Activated T-cell treated with anti-CD3 and anti-CD28 coated beads, Interleukin-2, amount 50 U/mL, for 72 hours (primary cell): ENCODE results near the gene DPPA3. TPM values are rescaled to one million over a fixed set of nuclear protein-coding genes. Genes with fewer than 3 reads are reported as not detected.
"Not testable (repeated sequence)": the region's sequence is repeated elsewhere in the genome, so short reads cannot be mapped to it uniquely, and the experiment has no call there.

Source experiments
- ATAC-seq, 2 donors: fragments of 150-1000 bp; cut with Tn5 transposase; replicated peaks in 1 of 2; 2 replicates each; pipeline ENCODE4 v1.10.0; 2021; ENCODE audit warnings: moderate library complexity in 2 of 2, mild to moderate bottlenecking in 1 of 2
- DNase-seq, 2 donors: peaks; one replicate each; pipeline ENCODE4 v3.0.0; 2021 to 2022; ENCODE audit warnings: mixed read lengths in 1 of 2
- H3K27ac Mint-ChIP-seq: one replicate; pipeline ENCODE4 v1.8.0; 2022; ENCODE audit warnings: mild to moderate bottlenecking, moderate library complexity, mixed read lengths
- H3K27me3 Mint-ChIP-seq: one replicate; pipeline ENCODE4 v1.8.0; 2022; ENCODE audit warnings: low read depth, mixed read lengths
- H3K36me3 Mint-ChIP-seq, 2 donors: one replicate each; pipeline ENCODE4 v1.8.0; 2022; ENCODE audit warnings: mixed read lengths in 2 of 2, mild to moderate bottlenecking in 1 of 2; ENCODE audit not compliant: insufficient read depth in 2 of 2
- H3K4me1 Mint-ChIP-seq: one replicate; pipeline ENCODE4 v1.8.0; 2022; ENCODE audit warnings: low read depth, mixed read lengths
- H3K4me3 Mint-ChIP-seq, 2 donors: one replicate each; pipeline ENCODE4 v1.8.0; 2022; ENCODE audit warnings: mild to moderate bottlenecking in 2 of 2, mixed read lengths in 2 of 2, moderate library complexity in 2 of 2
- H3K9me3 Mint-ChIP-seq, 2 donors: one replicate each; pipeline ENCODE4 v1.8.0; 2022; ENCODE audit warnings: mixed read lengths in 2 of 2
- total RNA-seq, 2 donors: library from RNA; stranded (reverse); gene quantifications; one replicate each; pipeline ENCODE4 v1.2.3, GENCODE V29; 2022

DPPA3 gene
- total RNA-seq, 2 donors from 2014 or later: not detected

DNA sequence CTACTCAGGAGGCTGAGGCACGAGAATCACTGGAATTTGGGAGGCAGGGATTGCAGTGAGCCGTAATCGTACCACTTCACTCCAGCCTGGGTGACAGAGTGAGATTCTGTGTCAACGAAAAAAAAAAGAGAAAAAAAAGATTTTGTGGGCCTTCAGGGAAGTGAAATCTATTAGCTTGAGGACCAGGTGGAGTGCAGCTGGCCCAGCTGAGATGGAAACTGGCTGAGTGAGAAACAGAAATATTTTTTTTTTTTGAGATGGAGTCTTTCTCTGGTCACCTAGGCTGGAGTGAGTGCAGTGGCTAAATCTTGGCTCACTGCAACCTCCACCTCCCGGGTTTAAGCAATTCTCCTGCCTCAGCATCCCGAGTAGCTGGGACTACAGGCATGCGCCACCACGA is 38.2 kb downstream of the DPPA3 start:
- H3K27me3 Mint-ChIP-seq: no peaks in the 10 kb centered on the region
- DNase-seq: no peak
- ATAC-seq: no peak
- H3K9me3 Mint-ChIP-seq: no peaks in the 10 kb centered on the region
- no peaks in the 10 kb centered on the region for H3K36me3 Mint-ChIP-seq
- H3K4me1 Mint-ChIP-seq: no peaks in the 10 kb centered on the region
- H3K27ac Mint-ChIP-seq: no peak overlapping the region
- H3K4me3 Mint-ChIP-seq: no peak overlapping the region

DNA sequence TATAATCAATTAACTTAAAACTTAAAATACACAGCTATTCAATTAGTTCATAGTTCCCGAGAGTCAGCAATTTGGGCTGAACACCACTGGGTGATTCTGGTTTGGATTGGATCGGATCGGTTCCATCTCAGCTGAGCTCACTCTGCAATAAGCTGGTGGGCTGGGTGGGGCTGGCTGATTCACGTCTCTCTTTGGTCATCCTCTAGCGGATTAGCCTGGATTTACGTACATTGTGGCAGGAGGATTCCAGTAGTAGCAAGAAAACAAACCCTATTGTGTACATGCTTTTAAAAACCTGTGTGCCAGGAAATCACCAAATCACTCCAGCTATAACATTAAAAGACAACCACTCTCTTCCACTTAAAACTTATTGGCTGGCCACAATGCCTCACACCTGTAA is 39.1 kb downstream of the DPPA3 start:
- H3K4me3 Mint-ChIP-seq: no peak overlapping the region
- DNase-seq (no peak), ATAC-seq (no peak)
- no peaks in the 10 kb centered on the region for H3K9me3 Mint-ChIP-seq
- no peaks in the 10 kb centered on the region for H3K4me1 Mint-ChIP-seq
- no peaks in the 10 kb centered on the region for H3K36me3 Mint-ChIP-seq
- H3K27me3 Mint-ChIP-seq: no peaks in the 10 kb centered on the region
- no peak overlapping the region for H3K27ac Mint-ChIP-seq

DNA sequence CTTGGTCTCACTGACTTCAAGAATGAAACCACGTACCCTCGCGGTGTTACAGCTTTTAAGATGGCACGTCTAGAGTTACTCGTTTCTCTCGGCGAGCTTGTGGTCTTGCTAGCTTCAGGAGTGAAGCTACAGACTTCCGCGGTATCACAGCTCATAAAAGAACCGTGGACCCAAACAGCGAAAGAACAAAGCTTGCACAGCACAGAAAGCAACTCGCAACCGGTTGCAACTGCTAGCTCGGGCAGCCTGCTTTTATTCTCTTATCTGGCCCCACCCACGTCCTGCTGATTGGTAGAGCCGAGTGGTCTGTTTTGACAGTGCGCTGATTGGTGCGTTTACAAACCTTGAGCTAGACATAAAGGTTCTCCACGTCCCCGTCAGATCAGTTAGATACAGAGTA is 40.2 kb downstream of the DPPA3 start:
- DNase-seq: no peak
- Mint-ChIP-seq H3K4me1 (no peaks in the 10 kb centered on the region), H3K27ac (no peak overlapping the region), H3K27me3 (no peaks in the 10 kb centered on the region), H3K36me3 (no peaks in the 10 kb centered on the region), H3K4me3 (no peak overlapping the region), H3K9me3 (no peaks in the 10 kb centered on the region)
- ATAC-seq: peak in 1 of 2 donors; percentile 39

DNA sequence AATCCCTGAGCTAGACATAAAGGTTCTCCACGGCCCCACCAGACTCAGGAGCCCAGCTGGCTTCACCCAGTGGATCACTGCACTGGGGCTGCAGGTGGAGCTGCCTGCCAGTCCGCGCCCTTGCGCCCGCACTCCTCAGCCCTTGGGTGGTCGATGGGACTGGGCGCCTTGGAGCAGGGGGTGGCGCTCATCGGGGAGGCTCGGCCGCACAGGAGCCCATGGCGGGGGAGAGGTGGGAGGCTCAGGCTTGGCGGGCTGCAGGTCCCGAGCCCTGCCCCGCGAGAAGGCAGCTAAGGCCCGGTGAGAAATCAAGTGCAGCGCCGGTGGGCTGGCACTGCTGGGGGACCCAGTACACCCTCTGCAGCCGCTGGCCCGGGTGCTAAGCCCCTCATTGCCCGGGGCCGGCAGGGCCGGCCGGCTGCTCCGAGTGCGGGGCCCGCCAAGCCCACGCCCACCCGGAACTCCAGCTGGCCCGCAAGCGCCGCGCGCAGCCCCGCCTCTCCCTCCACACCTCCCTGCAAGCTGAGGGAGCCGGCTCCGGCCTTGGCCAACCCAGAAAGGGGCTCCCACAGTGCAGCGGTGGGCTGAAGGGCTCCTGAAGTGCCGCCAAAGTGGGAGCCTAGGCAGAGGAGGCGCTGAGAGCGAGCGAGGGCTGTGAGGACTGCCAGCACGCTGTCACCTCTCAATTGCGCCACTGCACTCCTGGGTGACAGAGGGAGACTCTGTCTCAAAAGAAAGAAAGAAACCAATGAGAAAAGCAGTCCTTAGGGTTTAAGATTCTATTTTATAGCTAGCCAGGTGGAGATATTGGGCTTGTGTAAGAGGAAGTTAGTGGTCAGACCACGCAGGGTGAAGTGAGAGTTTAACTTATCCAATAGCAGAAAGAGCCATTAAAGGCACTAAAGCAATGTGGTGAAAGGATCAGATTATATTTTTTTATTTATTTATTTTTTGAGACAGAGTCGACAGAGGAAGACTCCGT is 41.0 kb downstream of the DPPA3 start:
- H3K4me1 Mint-ChIP-seq, ATAC-seq, H3K4me3 Mint-ChIP-seq, H3K27ac Mint-ChIP-seq, DNase-seq, H3K27me3 Mint-ChIP-seq, H3K36me3 Mint-ChIP-seq, H3K9me3 Mint-ChIP-seq: not testable (repeated sequence)

DNA sequence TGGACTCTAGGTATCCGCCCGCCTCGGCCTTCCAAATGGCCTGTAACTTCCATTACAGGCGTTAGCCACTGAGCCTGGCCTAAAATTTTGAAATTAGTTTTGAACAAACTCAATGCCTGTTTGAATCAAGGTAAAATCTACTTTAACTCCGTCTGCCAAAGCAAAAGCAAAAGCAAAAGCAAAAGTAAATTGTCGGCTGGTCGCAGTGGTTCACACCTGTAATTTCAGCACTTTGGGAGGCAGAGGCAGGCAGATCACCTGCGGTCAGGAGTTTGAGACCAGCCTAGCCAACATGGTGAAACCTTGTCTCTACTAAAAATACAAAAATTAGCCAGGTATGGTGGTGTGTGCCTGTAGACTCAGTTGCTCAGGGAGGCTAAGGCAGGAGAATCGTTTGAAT is 44.4 kb downstream of the DPPA3 start:
- H3K27ac Mint-ChIP-seq, ATAC-seq, H3K27me3 Mint-ChIP-seq, H3K4me1 Mint-ChIP-seq, H3K9me3 Mint-ChIP-seq, H3K36me3 Mint-ChIP-seq: not testable (repeated sequence)
- H3K4me3 Mint-ChIP-seq: peak overlapping the region in 1 of 2 donors; percentile 39
- peak in 1 of 2 donors; percentile 5 for DNase-seq

DNA sequence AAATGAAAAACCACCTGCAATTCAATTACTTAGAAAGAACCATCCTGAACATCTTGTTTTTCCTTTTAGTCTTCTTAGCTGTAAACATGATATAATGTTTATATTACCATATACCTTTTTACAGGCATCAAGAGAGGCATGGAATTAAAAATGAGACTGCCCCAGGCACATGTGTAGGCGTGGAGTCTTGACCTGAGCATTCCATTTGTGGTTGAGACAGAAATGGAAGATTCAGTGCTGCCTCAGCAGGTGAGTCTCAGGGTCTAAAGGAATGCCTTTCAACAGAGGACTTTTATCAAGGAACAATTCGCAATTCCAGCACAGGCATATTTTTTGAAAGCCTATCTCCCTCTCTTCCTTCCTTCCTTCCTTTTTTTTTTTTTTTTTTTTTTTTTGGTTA is 45.8 kb downstream of the DPPA3 start:
- no peaks in the 10 kb centered on the region for H3K9me3 Mint-ChIP-seq

DNA sequence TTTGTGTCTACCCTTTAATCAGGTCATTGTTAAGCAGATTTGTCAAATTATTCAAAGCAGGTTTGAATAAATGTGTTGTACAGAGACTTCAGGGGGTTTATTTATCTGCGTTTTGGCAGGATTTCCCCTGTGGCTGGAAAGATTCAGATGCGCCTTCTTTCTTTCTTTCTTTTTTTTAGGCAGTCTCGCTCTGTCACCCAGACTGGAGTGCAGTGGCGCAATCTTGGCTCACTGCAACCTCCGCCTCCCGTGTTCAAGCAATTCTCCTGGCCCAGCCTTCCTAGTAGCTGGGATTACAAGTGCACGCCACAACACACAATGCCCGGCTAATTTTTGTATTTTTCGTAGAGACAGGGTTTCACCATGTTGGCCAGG is 47.5 kb downstream of the DPPA3 start:
- H3K27ac Mint-ChIP-seq: no peak overlapping the region
- no peaks in the 10 kb centered on the region for H3K9me3 Mint-ChIP-seq
- H3K36me3 Mint-ChIP-seq: no peaks in the 10 kb centered on the region
- no peaks in the 10 kb centered on the region for H3K4me1 Mint-ChIP-seq
- ATAC-seq (no peak), DNase-seq (no peak)
- H3K27me3 Mint-ChIP-seq: no peaks in the 10 kb centered on the region
- H3K4me3 Mint-ChIP-seq: no peak overlapping the region

More for the DNA sequence above, 45.8 kb downstream of the DPPA3 start:
- Mint-ChIP-seq H3K4me1 (no peaks in the 10 kb centered on the region), H3K36me3 (no peaks in the 10 kb centered on the region), H3K27ac (no peak overlapping the region), H3K27me3 (no peaks in the 10 kb centered on the region), H3K4me3 (no peak overlapping the region)
- DNase-seq (no peak), ATAC-seq (no peak)

Other genes starting within 250 kb of the DPPA3 start
- not detected for gene CD163, start 207.7 kb upstream of the DPPA3 start, total RNA-seq
- not detected for gene APOBEC1, start 45.5 kb upstream of the DPPA3 start, total RNA-seq
- gene GDF3, start 15.7 kb upstream of the DPPA3 start, total RNA-seq: not detected
- not detected for gene CLEC4C, start 35.9 kb downstream of the DPPA3 start, total RNA-seq
- gene NANOGNB, start 53.8 kb downstream of the DPPA3 start, total RNA-seq: not detected
- gene NANOG, start 78.0 kb downstream of the DPPA3 start, total RNA-seq: not detected
- gene SLC2A14, start 161.5 kb downstream of the DPPA3 start, total RNA-seq: under 1 TPM in 1 of 2 donors, not detected in 1; 0.14 TPM
- gene SLC2A3, start 224.8 kb downstream of the DPPA3 start, total RNA-seq: 100 to 1,000 TPM; 312 to 509 TPM